ENCODE results near the gene SRGAP2B.
"Not testable (repeated sequence)": the region's sequence is repeated elsewhere in the genome, so short reads cannot be mapped to it uniquely, and the experiment has no call there.

- TF ChIP-seq CTCF (IDR thresholded peaks at IDR 0.05; ENCODE audit: low read length); EZH2 (IDR thresholded peaks at IDR 0.05; ENCODE audit: borderline replicate concordance, low read length): not testable (repeated sequence)
Measured at GRCh38 chr1:145066486-145066885, 28.6 kb downstream of the SRGAP2B start.

All from OCI-LY1 (cell line).